GM12878 (cell line): Measurements from ENCODE around the gene PCDH15. TPM values are rescaled to one million over a fixed set of nuclear protein-coding genes. Genes with fewer than 3 reads are reported as not detected.

Source experiments
- ATAC-seq: fragments of 200-7000 bp; cut with Tn5 transposase; 3 replicates; pipeline ENCODE4 v1.9.1; 2020; ENCODE audit warnings: mild to moderate bottlenecking, moderate library complexity
- BruUV-seq: library from RNA; stranded (reverse); fragments of 400-500 nt; replicated peaks from 2 replicates; lab custom pipeline; 2021; lab: Mats Ljungman, UMichigan
- CTCF ChIA-PET: fragments of 300-600 bp; sonication (Branson Sonifier 250); formaldehyde crosslinking; extraction: SDS; loops from one replicate; lab custom pipeline; 2021; ENCODE audit warnings: inconsistent platforms; lab: Yijun Ruan, JAX
- POLR2A ChIA-PET: fragments of 350-600 bp; formaldehyde crosslinking; extraction: SDS; loops from one replicate; lab custom pipeline; 2021; ENCODE audit warnings: inconsistent platforms; lab: Charles Lee
- RAD21 ChIA-PET: fragments of 300-600 bp; sonication (Branson Sonifier 250); formaldehyde crosslinking; loops from one replicate; lab custom pipeline; 2023; ENCODE audit warnings: antibody characterized with exemption; ENCODE audit not compliant: unreplicated experiment; lab: Charles Lee
- SMC1A ChIA-PET: fragments of 300-600 bp; sonication (Branson Sonifier 250); formaldehyde crosslinking; loops from one replicate; lab custom pipeline; 2023; ENCODE audit not compliant: unreplicated experiment, uncharacterized antibody; lab: Charles Lee
- DNase-seq: peaks from one replicate; pipeline ENCODE4 v3.0.0-alpha.2; 2011; ENCODE audit warnings: low read depth, low spot score
- FAIRE-seq: peaks from 3 replicates; lab custom pipeline; 2011; peaks lifted over from hg19 to GRCh38; lab: Jason Lieb, UNC
- H2AFZ ChIP-seq: 2 replicates; pipeline ENCODE4 v1.6.0; 2011; ENCODE audit warnings: low read depth, low read length, control low read depth; ENCODE audit not compliant: control insufficient read depth
- H3K27ac ChIP-seq: 2 replicates; pipeline ENCODE4 v1.5.1; 2011; ENCODE audit warnings: control low read depth; ENCODE audit not compliant: control insufficient read depth, insufficient read depth
- H3K27me3 ChIP-seq, 2 experiments: replicated peaks in 1 of 2; 2 replicates each; pipeline versions ENCODE4 v1.6.0 to v1.6.1; 2011; ENCODE audit warnings: low read length in 1 of 2; ENCODE audit not compliant: control insufficient read depth in 2 of 2, insufficient read depth in 2 of 2
- H3K36me3 ChIP-seq, 2 experiments: 2 replicates each; pipeline ENCODE4 v1.5.1; 2011; ENCODE audit warnings: low read length in 1 of 2; ENCODE audit not compliant: control insufficient read depth in 2 of 2, insufficient read depth in 2 of 2
- H3K4me1 ChIP-seq: 2 replicates; pipeline ENCODE4 v1.6.1; 2011; ENCODE audit warnings: mild to moderate bottlenecking, low read length, moderate library complexity, mixed read lengths; ENCODE audit not compliant: control insufficient read depth, insufficient read depth
- H3K4me2 ChIP-seq: 2 replicates; pipeline ENCODE4 v1.6.0; 2011; ENCODE audit warnings: control low read depth; ENCODE audit not compliant: control insufficient read depth, insufficient read depth
- H3K4me3 ChIP-seq: fragments of 200-600 bp; sonication (generic); 2 replicates; pipeline ENCODE4 v1.5.1; 2016
- H3K79me2 ChIP-seq: 2 replicates; pipeline ENCODE4 v1.6.0; 2011; ENCODE audit warnings: low read length; ENCODE audit not compliant: control insufficient read depth, insufficient read depth
- H3K9ac ChIP-seq: 2 replicates; pipeline ENCODE4 v1.8.0; 2011; ENCODE audit warnings: low read length, control low read depth, mixed read lengths; ENCODE audit not compliant: control insufficient read depth, insufficient read depth
- H3K9me3 ChIP-seq: replicated peaks from 3 replicates; pipeline ENCODE4 v1.5.1; 2011; ENCODE audit warnings: mild to moderate bottlenecking, low read length; ENCODE audit not compliant: control insufficient read depth, insufficient read depth
- H4K20me1 ChIP-seq: 2 replicates; pipeline ENCODE4 v1.6.0; 2011; ENCODE audit not compliant: control insufficient read depth, insufficient read depth
- BHLHE40 ChIP-seq, 2 experiments: fragments of 450-650 bp in 1 of 2; IDR thresholded peaks; 2 replicates each; pipeline ENCODE4 v1.6.1; 2011 to 2017; ENCODE audit warnings: low read depth in 2 of 2, borderline replicate concordance in 1 of 2, improper control_type of control experiment in 1 of 2, low read length in 1 of 2, mild to moderate bottlenecking in 1 of 2
- NR2C2 ChIP-seq: IDR thresholded peaks from 2 replicates; pipeline ENCODE4 v1.6.1; 2011; ENCODE audit warnings: borderline replicate concordance, low read depth; ENCODE audit not compliant: control insufficient read depth, insufficient read length
- NRF1 ChIP-seq: conservative IDR thresholded peaks from 2 replicates; pipeline ENCODE4 v1.6.1; 2011; ENCODE audit warnings: mild to moderate bottlenecking, low read depth, low read length, improper control_type of control experiment
- PAX8 ChIP-seq: fragments of 450-650 bp; IDR thresholded peaks from 2 replicates; pipeline ENCODE4 v1.6.1; 2017; ENCODE audit warnings: mild to moderate bottlenecking, moderate library complexity
- SMARCA5 ChIP-seq: fragments of 450-650 bp; IDR thresholded peaks from 2 replicates; pipeline ENCODE4 v1.6.1; 2017; ENCODE audit warnings: mild to moderate bottlenecking
- SREBF2 ChIP-seq: IDR thresholded peaks from 2 replicates; pipeline ENCODE4 v1.6.1; 2012; ENCODE audit warnings: mild to moderate bottlenecking, low read length
- TAF1 ChIP-seq: IDR thresholded peaks from 2 replicates; pipeline ENCODE4 v1.6.1; 2011; ENCODE audit warnings: mild to moderate bottlenecking, low read depth, low read length, borderline replicate concordance
- TCF12 ChIP-seq: IDR thresholded peaks from 2 replicates; pipeline ENCODE4 v1.6.1; 2011; ENCODE audit warnings: low read depth, mild to moderate bottlenecking, low read length
- ZNF274 ChIP-seq: IDR thresholded peaks from one replicate; pipeline ENCODE4 v1.8.0; 2011; ENCODE audit not compliant: insufficient read length, insufficient read depth
- WGBS: methylation state at CpG from one replicate; pipeline ENCODE4 v1.1.6; 2016; ENCODE audit warnings: low lambda C conversion rate; ENCODE audit not compliant: insufficient replicate concordance, insufficient coverage; ENCODE audit errors: missing lambda C conversion rate; 5-methylcytosine and 5-hydroxymethylcytosine counted together
- in situ Hi-C: fragments of 300-500 bp; cut with MboI; formaldehyde crosslinking; loops from 9 replicates; pipeline ENCODE4 v1.14.3; 2018; ENCODE audit warnings: mixed read lengths
- intact Hi-C: fragments of 100-400 bp; cut with micrococcal nuclease; formaldehyde crosslinking; loops from one replicate; pipeline ENCODE4 v1.14.2; 2022; ENCODE audit not compliant: unreplicated experiment
- polyA plus RNA-seq, 11 experiments: library from polyadenylated mRNA; depleted of rRNA in 4 of 11; unstranded in 6 of 11; stranded (reverse) in 5 of 11; fragments of >200 nt; fragmentation: Nextera tagmentation in 4 of 11; fragmentation: Illumina TruSeq in 1 of 11; extraction: Ambion mirVana in 4 of 11; extraction: Trizol in 1 of 11; gene quantifications; 1 replicate in 1 of 11; 2 replicates in 10 of 11; pipeline versions ENCODE4 v1.2.1 to v1.2.3, GENCODE V29; 2011 to 2016; ENCODE audit warnings: inconsistent platforms in 2 of 11, missing spikeins in 2 of 11, low read depth in 1 of 11
- total RNA-seq, 4 experiments: library from RNA; depleted of rRNA in 3 of 4; stranded (reverse); fragments of >200 nt in 3 of 4; fragmentation: Illumina TruSeq in 1 of 4; extraction: Trizol in 1 of 4; gene quantifications; 2 replicates each; pipeline versions ENCODE4 v1.2.1 to v1.2.3, GENCODE V29; 2013 to 2021
- TF ChIP-seq, protein P1 (sequence below), 3 experiments: IDR thresholded peaks in 2 of 3; conservative IDR thresholded peaks in 1 of 3; 2 replicates each; pipeline ENCODE4 v1.5.1; 2011; ENCODE audit warnings: low read depth in 3 of 3, low read length in 3 of 3, mild to moderate bottlenecking in 3 of 3, control low read depth in 2 of 3, moderate library complexity in 2 of 3, inconsistent platforms in 1 of 3, mixed read lengths in 1 of 3; ENCODE audit not compliant: control insufficient read depth in 2 of 3, insufficient read depth in 1 of 3; ENCODE audit errors: extremely low read depth in 1 of 3
- TF ChIP-seq, protein P2 (sequence below): IDR thresholded peaks from 2 replicates; pipeline ENCODE4 v1.6.1; 2012; ENCODE audit warnings: low read depth, low read length, improper control_type of control experiment

Gene PCDH15
- total and polyA plus RNA-seq, 10 of the 15 experiments (the other 5 are each of a cell fraction or from before 2014, with no cell fraction given): 0.03 to 0.52 (median 0.07) TPM; not detected in 6

DNA sequence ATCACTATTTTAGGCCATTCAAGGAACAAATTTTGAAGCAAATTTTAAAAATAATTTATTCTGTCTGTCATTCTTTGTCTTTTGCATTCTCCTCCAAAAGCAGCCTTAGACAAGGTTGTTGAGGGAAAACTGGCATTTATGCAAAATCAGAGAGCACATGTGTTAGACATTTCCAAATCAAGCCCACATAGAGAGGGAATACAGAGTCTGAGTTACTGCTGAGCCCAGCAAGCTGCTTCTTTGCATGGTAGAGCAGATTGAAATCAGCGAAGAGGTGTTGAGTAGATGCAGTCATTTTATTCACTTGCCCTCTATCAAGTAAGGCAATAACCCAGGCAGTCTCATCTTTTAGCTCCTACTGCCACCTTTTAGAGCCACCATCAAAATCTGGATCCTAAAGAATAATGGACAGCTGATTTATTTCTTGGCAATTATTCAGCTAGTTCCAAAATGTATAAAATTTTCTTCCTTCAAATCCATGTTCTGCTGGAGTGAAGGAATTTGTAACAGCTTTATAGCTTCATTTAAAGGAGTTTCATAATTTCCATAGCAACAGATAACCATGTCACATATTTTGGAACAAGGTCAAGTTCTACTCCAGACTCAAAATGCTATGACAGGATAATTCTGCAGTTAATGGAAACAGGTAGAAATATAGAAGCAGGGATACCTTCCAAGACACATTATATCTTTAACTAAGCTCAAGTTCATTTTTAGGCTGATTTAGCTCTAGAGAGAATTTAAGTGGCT is 7.3 kb upstream of the PCDH15 start:
- no peaks in the 10 kb centered on the region for H3K4me1 ChIP-seq
- no peaks in the 10 kb centered on the region for H3K79me2 ChIP-seq
- intact Hi-C loops: no loop called here
- H3K4me2 ChIP-seq: no peak overlapping the region
- no peak for TF ChIP-seq NR2C2
- TF ChIP-seq TCF12: no peak
- no peak for TF ChIP-seq PAX8
- no peak for TF ChIP-seq TAF1
- TF ChIP-seq, protein P1, sequence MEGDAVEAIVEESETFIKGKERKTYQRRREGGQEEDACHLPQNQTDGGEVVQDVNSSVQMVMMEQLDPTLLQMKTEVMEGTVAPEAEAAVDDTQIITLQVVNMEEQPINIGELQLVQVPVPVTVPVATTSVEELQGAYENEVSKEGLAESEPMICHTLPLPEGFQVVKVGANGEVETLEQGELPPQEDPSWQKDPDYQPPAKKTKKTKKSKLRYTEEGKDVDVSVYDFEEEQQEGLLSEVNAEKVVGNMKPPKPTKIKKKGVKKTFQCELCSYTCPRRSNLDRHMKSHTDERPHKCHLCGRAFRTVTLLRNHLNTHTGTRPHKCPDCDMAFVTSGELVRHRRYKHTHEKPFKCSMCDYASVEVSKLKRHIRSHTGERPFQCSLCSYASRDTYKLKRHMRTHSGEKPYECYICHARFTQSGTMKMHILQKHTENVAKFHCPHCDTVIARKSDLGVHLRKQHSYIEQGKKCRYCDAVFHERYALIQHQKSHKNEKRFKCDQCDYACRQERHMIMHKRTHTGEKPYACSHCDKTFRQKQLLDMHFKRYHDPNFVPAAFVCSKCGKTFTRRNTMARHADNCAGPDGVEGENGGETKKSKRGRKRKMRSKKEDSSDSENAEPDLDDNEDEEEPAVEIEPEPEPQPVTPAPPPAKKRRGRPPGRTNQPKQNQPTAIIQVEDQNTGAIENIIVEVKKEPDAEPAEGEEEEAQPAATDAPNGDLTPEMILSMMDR (IDR thresholded peaks at IDR 0.05 in 2 of 3, conservative IDR thresholded peaks at IDR 0.05 in 1 of 3; ENCODE audit: control insufficient read depth in 2 of 3, extremely low read depth in 1 of 3, insufficient read depth in 1 of 3, low read depth in 3 of 3, low read length in 3 of 3): no peak
- no peak for TF ChIP-seq SREBF2
- TF ChIP-seq SMARCA5: no peak
- no peak for TF ChIP-seq NRF1
- no peak for TF ChIP-seq ZNF274
- TF ChIP-seq BHLHE40 (IDR thresholded peaks at IDR 0.05; ENCODE audit: borderline replicate concordance in 1 of 2, low read depth in 2 of 2, low read length in 1 of 2): no peak
- TF ChIP-seq, protein P2, sequence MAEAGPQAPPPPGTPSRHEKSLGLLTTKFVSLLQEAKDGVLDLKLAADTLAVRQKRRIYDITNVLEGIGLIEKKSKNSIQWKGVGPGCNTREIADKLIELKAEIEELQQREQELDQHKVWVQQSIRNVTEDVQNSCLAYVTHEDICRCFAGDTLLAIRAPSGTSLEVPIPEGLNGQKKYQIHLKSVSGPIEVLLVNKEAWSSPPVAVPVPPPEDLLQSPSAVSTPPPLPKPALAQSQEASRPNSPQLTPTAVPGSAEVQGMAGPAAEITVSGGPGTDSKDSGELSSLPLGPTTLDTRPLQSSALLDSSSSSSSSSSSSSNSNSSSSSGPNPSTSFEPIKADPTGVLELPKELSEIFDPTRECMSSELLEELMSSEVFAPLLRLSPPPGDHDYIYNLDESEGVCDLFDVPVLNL: no peak
- no peak overlapping the region for H3K9ac ChIP-seq
- no peaks in the 10 kb centered on the region for H3K36me3 ChIP-seq
- H2AFZ ChIP-seq: no peak overlapping the region
- DNase-seq (no peak), ATAC-seq (no peak), FAIRE-seq (no peak)
- ChIA-PET SMC1A (no interaction called here), POLR2A (no interaction called here), CTCF (no interaction called here), RAD21 (no interaction called here)
- no peaks in the 10 kb centered on the region for H4K20me1 ChIP-seq
- no peak overlapping the region for H3K4me3 ChIP-seq
- no TSS peak for BruUV-seq
- no peaks in the 10 kb centered on the region for H3K27me3 ChIP-seq
- 41% methylated on average over 1 of the region's 1 CpG for WGBS
- no peaks in the 10 kb centered on the region for H3K9me3 ChIP-seq
- in situ Hi-C loops: no loop called here
- H3K27ac ChIP-seq: no peak overlapping the region
